Measurements from ENCODE around the gene S100A11. TPM values are rescaled to one million over a fixed set of nuclear protein-coding genes. Genes with fewer than 3 reads are reported as not detected.
A peak's percentile ranks its signal among the peaks of the same experiment; 100 is the strongest.

Gene S100A11
- total RNA-seq, 5 donors from 2014 or later (not counting 1 experiment from before 2014, with no cell fraction given): 37.3 to 254 (median 195) TPM

- Mint-ChIP-seq H3K27me3 (no peaks in the 10 kb centered on the region), H3K4me1 (peaks cover 73 to 81% (median 79%) of the 10 kb centered on the region in 3 donors), H3K27ac (peak overlapping the region; percentile 80 to 87), H3K9me3 (no peaks in the 10 kb centered on the region), H3K36me3 (peaks cover 30% of the 10 kb centered on the region), H3K4me3 (peak overlapping the region in 2 of 3 donors; percentile 17 to 18)
- ChIA-PET CTCF (interaction anchor here (0.6 to 0.7 kb wide), 3 partner anchors 12 to 443 kb away, joined by 3 to 4 read pairs (median 3); no protein-coding TSS in a partner anchor), POLR2A (interaction anchor here (0.5 to 1.0 kb wide), 4 partner anchors 21 to 915 kb away, joined by 3 to 9 read pairs (median 4); no protein-coding TSS in a partner anchor)
- 48% methylated on average over 2 of the region's 6 CpGs for WGBS (ENCODE audit: insufficient coverage)
- Histone ChIP-seq H3K9me3 (no peaks in the 10 kb centered on the region), H3K4me1 (ENCODE audit: control insufficient read depth in 1 of 2, extremely low read depth in 1 of 2, insufficient read depth in 2 of 2, low read length in 2 of 2) (peaks cover 10 to 46% of the 10 kb centered on the region in 2 experiments), H3K4me3 (ENCODE audit: control insufficient read depth in 1 of 2, extremely low read depth in 1 of 2, low read length in 1 of 2) (no peak overlapping the region), H3K36me3 (ENCODE audit: control insufficient read depth in 2 of 2, extremely low read depth in 1 of 2, insufficient read depth in 1 of 2, low read length in 1 of 2) (peaks cover 0 to 24% of the 10 kb centered on the region in 2 donors), H3K27ac (ENCODE audit: low read length) (peak overlapping the region; percentile 21), H3K27me3 (replicated peaks in 1 of 2; ENCODE audit: control insufficient read depth in 2 of 2, extremely low read depth in 1 of 2, insufficient read depth in 2 of 2, low read length in 1 of 2) (no peaks in the 10 kb centered on the region)
- DNase-seq (peak in 4 of 35 experiments; percentile 33 to 51 (median 38)), ATAC-seq (replicated peaks in 1 of 4) (peak in 1 of 4 experiments; percentile 14)
Measured at GRCh38 chr1:151989211-151989862, 47.5 kb downstream of the S100A11 start.

GRCh38 chr1:151988405-151988923, 48.3 kb downstream of the S100A11 start:
- WGBS (ENCODE audit: insufficient coverage): no CpG with 5 or more reads among the region's 2 CpGs
- no peak overlapping the region for H3K4me3 ChIP-seq (ENCODE audit: control insufficient read depth in 1 of 2, extremely low read depth in 1 of 2, low read length in 1 of 2)
- no peaks in the 10 kb centered on the region for H3K9me3 Mint-ChIP-seq
- ChIA-PET CTCF (interaction anchor here (0.6 to 1.0 kb wide), 4 partner anchors 8 to 442 kb away, joined by 3 to 4 read pairs (median 4); no protein-coding TSS in a partner anchor), POLR2A (interaction anchor here (0.5 to 0.6 kb wide), 3 partner anchors 62 to 914 kb away, joined by 3 to 9 read pairs (median 3); no protein-coding TSS in a partner anchor)
- peak overlapping the region; percentile 63 to 87 for H3K27ac Mint-ChIP-seq
- no peaks in the 10 kb centered on the region for H3K9me3 ChIP-seq
- no peak overlapping the region for H3K27ac ChIP-seq (ENCODE audit: low read length)
- ATAC-seq (replicated peaks in 1 of 4): no peak
- H3K4me1 Mint-ChIP-seq: peaks cover 80 to 88% (median 88%) of the 10 kb centered on the region in 3 donors
- peak overlapping the region in 1 of 3 donors; percentile 28 for H3K4me3 Mint-ChIP-seq
- H3K4me1 ChIP-seq (ENCODE audit: control insufficient read depth in 1 of 2, extremely low read depth in 1 of 2, insufficient read depth in 2 of 2, low read length in 2 of 2): peaks cover 7 to 44% of the 10 kb centered on the region in 2 experiments
- peaks cover 0 to 32% of the 10 kb centered on the region in 2 donors for H3K36me3 ChIP-seq (ENCODE audit: control insufficient read depth in 2 of 2, extremely low read depth in 1 of 2, insufficient read depth in 1 of 2, low read length in 1 of 2)
- DNase-seq: no peak
- H3K27me3 ChIP-seq (replicated peaks in 1 of 2; ENCODE audit: control insufficient read depth in 2 of 2, extremely low read depth in 1 of 2, insufficient read depth in 2 of 2, low read length in 1 of 2): no peaks in the 10 kb centered on the region
- H3K36me3 Mint-ChIP-seq: peaks cover 38% of the 10 kb centered on the region
- no peaks in the 10 kb centered on the region for H3K27me3 Mint-ChIP-seq

GRCh38 chr1:151986501-151987190, 50.2 kb downstream of the S100A11 start:
- no peak for DNase-seq
- Mint-ChIP-seq H3K9me3 (no peaks in the 10 kb centered on the region), H3K4me1 (peaks cover 64 to 77% (median 76%) of the 10 kb centered on the region in 3 donors), H3K36me3 (peaks cover 49% of the 10 kb centered on the region), H3K27ac (peak overlapping the region in 1 of 2 donors; percentile 5), H3K4me3 (no peak overlapping the region), H3K27me3 (no peaks in the 10 kb centered on the region)
- ATAC-seq (replicated peaks in 1 of 4): no peak
- Histone ChIP-seq H3K4me1 (ENCODE audit: control insufficient read depth in 1 of 2, extremely low read depth in 1 of 2, insufficient read depth in 2 of 2, low read length in 2 of 2) (peaks cover 0 to 30% of the 10 kb centered on the region in 2 experiments), H3K9me3 (no peaks in the 10 kb centered on the region), H3K4me3 (ENCODE audit: control insufficient read depth in 1 of 2, extremely low read depth in 1 of 2, low read length in 1 of 2) (no peak overlapping the region), H3K36me3 (ENCODE audit: control insufficient read depth in 2 of 2, extremely low read depth in 1 of 2, insufficient read depth in 1 of 2, low read length in 1 of 2) (peaks cover 0 to 47% of the 10 kb centered on the region in 2 donors), H3K27me3 (replicated peaks in 1 of 2; ENCODE audit: control insufficient read depth in 2 of 2, extremely low read depth in 1 of 2, insufficient read depth in 2 of 2, low read length in 1 of 2) (no peaks in the 10 kb centered on the region), H3K27ac (ENCODE audit: low read length) (no peak overlapping the region)
- CTCF ChIA-PET: interaction anchor here (0.5 to 1.9 kb wide), 7 partner anchors 10 to 222 kb away, joined by 3 to 7 read pairs (median 3); no protein-coding TSS in a partner anchor
- WGBS (ENCODE audit: insufficient coverage): 92% methylated on average over 5 of the region's 8 CpGs
- POLR2A ChIA-PET: interaction anchor here in 1 of 2 donors (0.6 kb wide), 2 partner anchors 13 to 42 kb away, joined by 4 to 5 read pairs; no protein-coding TSS in a partner anchor

GRCh38 chr1:151985768-151986167, 51.0 kb downstream of the S100A11 start:
- H3K4me1 ChIP-seq (ENCODE audit: control insufficient read depth in 1 of 2, extremely low read depth in 1 of 2, insufficient read depth in 2 of 2, low read length in 2 of 2): peaks cover 0 to 29% of the 10 kb centered on the region in 2 experiments

GRCh38 chr1:151985270-151985669, 51.5 kb downstream of the S100A11 start:
- Mint-ChIP-seq H3K27me3 (no peaks in the 10 kb centered on the region), H3K4me1 (peaks cover 53 to 63% (median 63%) of the 10 kb centered on the region in 3 donors), H3K4me3 (no peak overlapping the region), H3K27ac (peak overlapping the region; percentile 16 to 47), H3K9me3 (no peaks in the 10 kb centered on the region), H3K36me3 (peaks cover 59% of the 10 kb centered on the region)
- H3K27ac ChIP-seq (ENCODE audit: low read length): no peak overlapping the region
- peaks cover 0 to 29% of the 10 kb centered on the region in 2 experiments for H3K4me1 ChIP-seq (ENCODE audit: control insufficient read depth in 1 of 2, extremely low read depth in 1 of 2, insufficient read depth in 2 of 2, low read length in 2 of 2)
- DNase-seq (no peak), ATAC-seq (replicated peaks in 1 of 4) (no peak)
- H3K36me3 ChIP-seq (ENCODE audit: control insufficient read depth in 2 of 2, extremely low read depth in 1 of 2, insufficient read depth in 1 of 2, low read length in 1 of 2): peaks cover 3 to 60% of the 10 kb centered on the region in 2 donors
- no peaks in the 10 kb centered on the region for H3K27me3 ChIP-seq (replicated peaks in 1 of 2; ENCODE audit: control insufficient read depth in 2 of 2, extremely low read depth in 1 of 2, insufficient read depth in 2 of 2, low read length in 1 of 2)
- no peaks in the 10 kb centered on the region for H3K9me3 ChIP-seq
- H3K4me3 ChIP-seq (ENCODE audit: control insufficient read depth in 1 of 2, extremely low read depth in 1 of 2, low read length in 1 of 2): no peak overlapping the region
- POLR2A ChIA-PET: no interaction called here
- 69% methylated on average over 2 of the region's 2 CpGs for WGBS (ENCODE audit: insufficient coverage)
- CTCF ChIA-PET: interaction anchor here in 1 of 2 donors (0.9 to 1.9 kb wide), 2 partner anchors 16 to 17 kb away, joined by 3 to 7 read pairs; no protein-coding TSS in a partner anchor

More at GRCh38 chr1:151985768-151986167, 51.0 kb downstream of the S100A11 start:
- ATAC-seq (replicated peaks in 1 of 4): no peak
- H3K4me3 ChIP-seq (ENCODE audit: control insufficient read depth in 1 of 2, extremely low read depth in 1 of 2, low read length in 1 of 2): no peak overlapping the region
- Mint-ChIP-seq H3K4me1 (peaks cover 56 to 68% (median 68%) of the 10 kb centered on the region in 3 donors), H3K27ac (no peak overlapping the region), H3K4me3 (no peak overlapping the region), H3K27me3 (no peaks in the 10 kb centered on the region), H3K9me3 (no peaks in the 10 kb centered on the region), H3K36me3 (peaks cover 56% of the 10 kb centered on the region)
- H3K36me3 ChIP-seq (ENCODE audit: control insufficient read depth in 2 of 2, extremely low read depth in 1 of 2, insufficient read depth in 1 of 2, low read length in 1 of 2): peaks cover 3 to 56% of the 10 kb centered on the region in 2 donors
- ChIA-PET POLR2A (no interaction called here), CTCF (interaction anchor here (0.6 to 1.9 kb wide), 4 partner anchors 11 to 18 kb away, joined by 3 to 7 read pairs (median 4); no protein-coding TSS in a partner anchor)
- H3K9me3 ChIP-seq: no peaks in the 10 kb centered on the region
- H3K27ac ChIP-seq (ENCODE audit: low read length): no peak overlapping the region
- no CpG with 5 or more reads among the region's 1 CpG for WGBS (ENCODE audit: insufficient coverage)
- no peak for DNase-seq
- no peaks in the 10 kb centered on the region for H3K27me3 ChIP-seq (replicated peaks in 1 of 2; ENCODE audit: control insufficient read depth in 2 of 2, extremely low read depth in 1 of 2, insufficient read depth in 2 of 2, low read length in 1 of 2)
